A673 (cell line): Measurements from ENCODE around the gene PON3.
A peak's percentile ranks its signal among the peaks of the same experiment; 100 is the strongest.

ENCODE experiments used
- EZH2 ChIP-seq: fragments of 200-600 bp; sonication (generic); IDR thresholded peaks from 2 replicates; pipeline ENCODE4 v1.6.1; 2017; ENCODE audit warnings: borderline replicate concordance, low read depth, mild to moderate bottlenecking, mixed read lengths, antibody characterized with exemption, low read length; ENCODE audit not compliant: poor library complexity, severe bottlenecking
- TF ChIP-seq, protein P1 (sequence below): fragments of 300-800, 200-600 bp; sonication (generic); conservative IDR thresholded peaks from 2 replicates; pipeline ENCODE4 v1.5.1; 2017; ENCODE audit warnings: low read depth, mild to moderate bottlenecking, antibody characterized with exemption, low read length, moderate library complexity, mixed read lengths

DNA sequence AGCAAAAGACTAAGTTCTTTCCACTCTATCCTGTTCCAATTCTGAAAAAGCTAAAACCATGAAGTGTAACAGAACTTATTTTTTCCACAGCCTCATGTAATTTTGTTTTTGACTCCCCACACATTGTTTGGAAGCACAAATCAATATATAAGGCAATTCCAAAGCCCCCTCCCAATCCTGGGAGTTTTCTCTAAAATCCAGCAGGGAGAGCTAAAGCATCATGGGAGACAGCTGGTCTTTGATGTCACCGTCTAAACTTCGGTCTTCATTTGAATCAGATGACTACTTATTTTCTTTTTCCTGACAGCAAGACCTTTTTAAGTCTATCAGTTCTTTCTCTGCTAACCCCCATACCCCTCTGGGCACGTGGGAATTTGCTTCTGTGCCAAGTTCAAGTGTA, 38.6 kb downstream of the PON3 start:
- no peak for TF ChIP-seq EZH2
- TF ChIP-seq, protein P1, sequence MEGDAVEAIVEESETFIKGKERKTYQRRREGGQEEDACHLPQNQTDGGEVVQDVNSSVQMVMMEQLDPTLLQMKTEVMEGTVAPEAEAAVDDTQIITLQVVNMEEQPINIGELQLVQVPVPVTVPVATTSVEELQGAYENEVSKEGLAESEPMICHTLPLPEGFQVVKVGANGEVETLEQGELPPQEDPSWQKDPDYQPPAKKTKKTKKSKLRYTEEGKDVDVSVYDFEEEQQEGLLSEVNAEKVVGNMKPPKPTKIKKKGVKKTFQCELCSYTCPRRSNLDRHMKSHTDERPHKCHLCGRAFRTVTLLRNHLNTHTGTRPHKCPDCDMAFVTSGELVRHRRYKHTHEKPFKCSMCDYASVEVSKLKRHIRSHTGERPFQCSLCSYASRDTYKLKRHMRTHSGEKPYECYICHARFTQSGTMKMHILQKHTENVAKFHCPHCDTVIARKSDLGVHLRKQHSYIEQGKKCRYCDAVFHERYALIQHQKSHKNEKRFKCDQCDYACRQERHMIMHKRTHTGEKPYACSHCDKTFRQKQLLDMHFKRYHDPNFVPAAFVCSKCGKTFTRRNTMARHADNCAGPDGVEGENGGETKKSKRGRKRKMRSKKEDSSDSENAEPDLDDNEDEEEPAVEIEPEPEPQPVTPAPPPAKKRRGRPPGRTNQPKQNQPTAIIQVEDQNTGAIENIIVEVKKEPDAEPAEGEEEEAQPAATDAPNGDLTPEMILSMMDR, result peak; percentile 49
